ENCODE measurements around the gene PRELID2.
"Not testable (repeated sequence)": the region's sequence is repeated elsewhere in the genome, so short reads cannot be mapped to it uniquely, and the experiment has no call there.

Gene PRELID2

GRCh38 chr5:145743396-145744061 is 91.6 kb downstream of the PRELID2 start:
- no peak for DNase-seq (ENCODE audit: low spot score)

- DNase-seq (ENCODE audit: low spot score) = no peak
Measured at GRCh38 chr5:145739843-145740242, 95.3 kb downstream of the PRELID2 start.

GRCh38 chr5:145738227-145738626 is 96.9 kb downstream of the PRELID2 start:
- no peak for DNase-seq (ENCODE audit: low spot score)

- DNase-seq (ENCODE audit: low spot score) = no peak
Measured at GRCh38 chr5:145737578-145737977, 97.6 kb downstream of the PRELID2 start.

GRCh38 chr5:145729956-145730355 is 105.2 kb downstream of the PRELID2 start:
- not testable (repeated sequence) for DNase-seq (ENCODE audit: low spot score)

GRCh38 chr5:145723516-145723915 is 111.6 kb downstream of the PRELID2 start:
- DNase-seq (ENCODE audit: low spot score) = no peak

- DNase-seq (ENCODE audit: low spot score) = no peak
Measured at GRCh38 chr5:145718956-145719355, 116.2 kb downstream of the PRELID2 start.

- DNase-seq (ENCODE audit: low spot score) = no peak
Measured at GRCh38 chr5:145715412-145715811, 119.7 kb downstream of the PRELID2 start.

- DNase-seq (ENCODE audit: low spot score) = no peak
Measured at GRCh38 chr5:145712245-145712644, 122.9 kb downstream of the PRELID2 start.

- no peak for DNase-seq (ENCODE audit: low spot score)
Measured at GRCh38 chr5:145711417-145711816, 123.7 kb downstream of the PRELID2 start.
